Stimulated activated naive B cell treated with anti-CD40 and anti-IgM and Interleukin-4, amounts not matched to agents 10 μg/mL and 1 μg/mL and 100 μg/mL, for 72 hours (primary cell): ENCODE results near the gene TOR1AIP2.

Experiments
- ATAC-seq, 2 donors: fragments of 150-1000 bp; cut with Tn5 transposase; replicated peaks; 2 replicates each; pipeline ENCODE4 v1.10.0; 2021; ENCODE audit warnings: moderate library complexity in 1 of 2
- DNase-seq: peaks from one replicate; pipeline ENCODE4 v3.0.0; 2021
- H3K27ac Mint-ChIP-seq: one replicate; pipeline ENCODE4 v1.8.0; 2022; ENCODE audit warnings: mild to moderate bottlenecking, mixed read lengths
- H3K27me3 Mint-ChIP-seq, 2 donors: one replicate each; pipeline ENCODE4 v1.8.0; 2022; ENCODE audit warnings: mixed read lengths in 2 of 2
- H3K36me3 Mint-ChIP-seq, 2 donors: one replicate each; pipeline ENCODE4 v1.8.0; 2022; ENCODE audit warnings: mixed read lengths in 2 of 2, mild to moderate bottlenecking in 1 of 2
- H3K4me1 Mint-ChIP-seq, 2 donors: one replicate each; pipeline ENCODE4 v1.8.0; 2022; ENCODE audit warnings: mixed read lengths in 2 of 2, mild to moderate bottlenecking in 1 of 2
- H3K4me3 Mint-ChIP-seq, 2 donors: one replicate each; pipeline ENCODE4 v1.8.0; 2022; ENCODE audit warnings: mild to moderate bottlenecking in 2 of 2, mixed read lengths in 2 of 2, moderate library complexity in 1 of 2
- H3K9me3 Mint-ChIP-seq, 2 donors: one replicate each; pipeline ENCODE4 v1.8.0; 2022; ENCODE audit warnings: mixed read lengths in 2 of 2, mild to moderate bottlenecking in 1 of 2

Gene TOR1AIP2

DNA sequence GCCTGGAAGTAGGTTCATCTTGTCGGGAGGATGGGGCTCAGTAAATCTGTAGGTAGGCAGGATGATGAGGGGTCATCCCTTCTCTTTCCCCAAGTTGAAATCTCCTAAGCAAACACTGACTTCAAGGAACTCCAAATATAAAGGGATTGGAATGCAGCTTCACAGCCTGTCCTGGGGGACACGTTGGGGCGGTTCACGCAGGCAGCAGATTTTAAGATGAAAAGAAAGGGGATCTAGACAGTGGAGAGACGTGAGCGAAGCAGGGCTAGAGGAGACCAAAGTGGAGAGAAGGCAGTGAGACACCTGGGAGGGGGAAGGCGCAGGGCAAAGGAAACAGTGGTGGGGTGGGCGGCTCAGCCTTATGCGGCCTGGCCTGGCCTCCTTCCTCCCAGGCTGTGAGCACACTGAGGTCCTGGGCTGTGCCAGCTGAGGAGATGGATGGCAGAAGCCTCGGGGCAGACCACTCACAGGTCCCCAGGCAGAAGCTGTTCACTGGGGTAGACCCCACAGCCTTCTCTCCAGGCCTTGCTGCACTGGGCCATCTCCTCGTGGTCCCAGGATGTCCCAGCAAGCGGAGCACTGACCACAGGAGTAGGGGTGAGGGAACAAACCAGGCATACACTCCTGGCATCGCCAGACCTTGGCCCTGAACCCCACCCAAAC, 51.7 kb downstream of the TOR1AIP2 start:
- H3K4me3 Mint-ChIP-seq: no peak overlapping the region
- no peaks in the 10 kb centered on the region for H3K36me3 Mint-ChIP-seq
- no peaks in the 10 kb centered on the region for H3K4me1 Mint-ChIP-seq
- H3K9me3 Mint-ChIP-seq: no peaks in the 10 kb centered on the region
- peaks cover 0 to 23% of the 10 kb centered on the region in 2 donors for H3K27me3 Mint-ChIP-seq
- no peak for DNase-seq
- H3K27ac Mint-ChIP-seq: no peak overlapping the region
- no peak for ATAC-seq

DNA sequence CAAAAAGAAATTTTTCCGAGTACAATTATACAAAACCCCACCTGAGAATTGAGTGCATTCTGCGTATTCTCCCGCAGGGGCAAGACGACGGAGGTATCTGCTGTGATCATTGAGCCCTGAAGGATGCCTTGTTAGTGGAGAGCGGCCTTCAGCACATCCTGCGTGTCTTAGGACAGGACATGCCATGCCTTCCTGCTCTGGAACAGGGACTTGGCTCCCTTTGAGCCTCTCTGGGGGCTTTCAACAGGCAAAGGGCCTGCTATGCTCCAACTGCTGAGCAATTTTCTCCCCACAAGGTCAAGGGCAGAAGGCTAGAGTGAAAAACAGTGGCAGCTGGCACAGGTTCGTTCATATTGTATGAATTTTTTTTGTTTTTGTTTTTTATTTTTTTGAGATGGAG, 52.4 kb downstream of the TOR1AIP2 start:
- DNase-seq (no peak), ATAC-seq (no peak)
- Mint-ChIP-seq H3K4me1 (no peaks in the 10 kb centered on the region), H3K36me3 (no peaks in the 10 kb centered on the region), H3K27me3 (peaks cover 0 to 23% of the 10 kb centered on the region in 2 donors), H3K9me3 (no peaks in the 10 kb centered on the region), H3K4me3 (no peak overlapping the region), H3K27ac (no peak overlapping the region)

- DNase-seq: no peak
- no peaks in the 10 kb centered on the region for H3K36me3 Mint-ChIP-seq
- H3K27me3 Mint-ChIP-seq: peaks cover 0 to 23% of the 10 kb centered on the region in 2 donors
Observed at GRCh38 chr1:179824265-179824664, 53.3 kb downstream of the TOR1AIP2 start.

DNA sequence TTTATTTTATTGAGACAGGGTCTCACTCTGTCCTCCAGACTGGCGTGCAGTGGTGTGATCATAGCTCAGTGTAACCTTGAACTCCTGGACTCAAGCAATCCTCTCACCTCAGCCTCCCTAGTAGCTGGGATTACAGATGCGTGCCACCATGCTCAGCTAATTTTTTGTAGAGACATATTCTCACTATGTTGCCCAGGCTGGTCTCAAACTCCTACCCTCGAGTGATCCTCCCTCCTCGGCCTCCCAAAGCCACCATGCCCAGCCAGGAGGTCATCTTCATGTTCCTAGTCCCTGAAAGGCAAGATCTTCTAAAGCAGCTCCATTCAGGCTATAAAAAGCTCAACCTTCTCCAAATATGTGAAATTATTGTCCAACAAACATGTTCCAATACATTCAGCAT, 53.9 kb downstream of the TOR1AIP2 start:
- ATAC-seq (no peak), DNase-seq (no peak)
- H3K36me3 Mint-ChIP-seq: no peaks in the 10 kb centered on the region
- H3K27me3 Mint-ChIP-seq: peaks cover 0 to 25% of the 10 kb centered on the region in 2 donors
- H3K9me3 Mint-ChIP-seq: no peaks in the 10 kb centered on the region
- H3K4me3 Mint-ChIP-seq: no peak overlapping the region
- no peak overlapping the region for H3K27ac Mint-ChIP-seq
- no peaks in the 10 kb centered on the region for H3K4me1 Mint-ChIP-seq

More at GRCh38 chr1:179824265-179824664, 53.3 kb downstream of the TOR1AIP2 start:
- no peak overlapping the region for H3K27ac Mint-ChIP-seq
- no peak for ATAC-seq
- no peaks in the 10 kb centered on the region for H3K4me1 Mint-ChIP-seq
- H3K4me3 Mint-ChIP-seq: no peak overlapping the region
- H3K9me3 Mint-ChIP-seq: no peaks in the 10 kb centered on the region

DNA sequence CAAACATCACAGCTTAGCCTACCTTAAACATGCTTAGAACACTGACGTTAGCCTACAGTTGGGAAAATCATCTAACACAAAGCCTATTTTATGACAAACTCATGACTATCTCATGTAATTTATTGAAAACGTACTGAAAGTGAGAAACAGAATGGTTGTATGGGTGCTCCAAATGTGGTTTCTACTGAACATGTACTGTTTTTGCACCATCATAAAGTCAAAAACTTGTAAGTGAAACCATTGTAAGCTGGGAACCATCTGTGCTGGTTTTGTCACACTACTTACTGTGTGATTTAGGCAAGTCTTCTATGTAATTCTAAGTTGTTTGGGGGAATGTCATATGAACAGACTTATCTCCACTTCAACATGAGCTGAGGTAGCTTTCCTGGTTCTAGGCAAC, 55.5 kb downstream of the TOR1AIP2 start:
- Mint-ChIP-seq H3K27me3 (peaks cover 10 to 27% of the 10 kb centered on the region in 2 donors), H3K27ac (no peak overlapping the region), H3K36me3 (no peaks in the 10 kb centered on the region), H3K4me1 (no peaks in the 10 kb centered on the region), H3K4me3 (no peak overlapping the region), H3K9me3 (no peaks in the 10 kb centered on the region)
- no peak for ATAC-seq
- DNase-seq: no peak

DNA sequence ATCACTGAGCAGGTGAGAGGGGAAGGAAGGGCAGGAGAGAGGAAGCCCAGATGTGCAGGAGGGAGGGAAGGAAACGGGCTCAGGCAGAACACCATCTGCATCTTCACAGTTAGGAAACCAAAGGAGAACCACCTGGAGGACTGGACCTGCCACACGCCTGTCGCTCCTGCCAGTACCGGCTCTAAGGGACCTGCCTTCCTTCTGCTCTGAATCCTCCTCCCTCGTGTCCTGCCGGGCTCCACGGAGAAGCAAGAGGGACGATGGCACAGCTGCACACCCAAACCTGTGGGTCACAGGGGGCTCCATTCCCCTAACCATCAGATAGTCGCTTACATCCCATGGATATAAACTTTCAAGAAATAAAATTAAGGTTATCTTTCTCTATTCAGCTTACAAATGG, 56.1 kb downstream of the TOR1AIP2 start:
- Mint-ChIP-seq H3K9me3 (no peaks in the 10 kb centered on the region), H3K27me3 (peaks cover 15 to 23% of the 10 kb centered on the region in 2 donors), H3K4me3 (no peak overlapping the region), H3K36me3 (no peaks in the 10 kb centered on the region), H3K27ac (no peak overlapping the region), H3K4me1 (no peaks in the 10 kb centered on the region)
- DNase-seq: no peak
- ATAC-seq: no peak

- H3K4me1 Mint-ChIP-seq: peaks cover 2 to 7% of the 10 kb centered on the region in 2 donors
- H3K36me3 Mint-ChIP-seq: no peaks in the 10 kb centered on the region
- H3K27me3 Mint-ChIP-seq: peaks cover 25 to 28% of the 10 kb centered on the region in 2 donors
- DNase-seq (no peak), ATAC-seq (no peak)
- no peak overlapping the region for H3K27ac Mint-ChIP-seq
- H3K9me3 Mint-ChIP-seq: no peaks in the 10 kb centered on the region
- no peak overlapping the region for H3K4me3 Mint-ChIP-seq
Observed at GRCh38 chr1:179820226-179820970, 57.2 kb downstream of the TOR1AIP2 start.

- Mint-ChIP-seq H3K36me3 (no peaks in the 10 kb centered on the region), H3K27ac (no peak overlapping the region), H3K9me3 (no peaks in the 10 kb centered on the region), H3K4me1 (peaks cover 4 to 23% of the 10 kb centered on the region in 2 donors), H3K4me3 (no peak overlapping the region), H3K27me3 (peaks cover 27 to 38% of the 10 kb centered on the region in 2 donors)
- ATAC-seq (no peak), DNase-seq (no peak)
Observed at GRCh38 chr1:179818743-179819173, 58.8 kb downstream of the TOR1AIP2 start.

DNA sequence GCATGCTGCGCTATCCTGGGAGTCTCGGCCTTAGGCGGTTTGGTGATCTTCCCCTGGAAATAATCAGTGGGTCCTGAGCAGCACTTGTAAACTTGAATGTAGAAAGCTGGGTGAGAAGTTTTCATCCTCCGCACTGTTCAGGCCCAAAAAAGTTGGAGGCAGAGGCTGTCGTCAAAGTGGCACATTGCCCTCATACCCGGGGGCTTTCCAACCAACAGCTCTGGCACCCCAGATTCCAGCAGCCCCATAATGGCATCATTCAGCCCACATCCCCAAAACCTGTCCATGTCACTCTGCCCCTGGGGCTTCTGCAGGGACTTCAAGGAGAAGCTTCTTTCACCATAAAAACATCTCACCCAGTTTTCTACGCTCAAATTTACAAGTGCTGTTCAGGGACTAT, 59.3 kb downstream of the TOR1AIP2 start:
- H3K4me1 Mint-ChIP-seq: peaks cover 4 to 23% of the 10 kb centered on the region in 2 donors
- H3K36me3 Mint-ChIP-seq: no peaks in the 10 kb centered on the region
- no peak for DNase-seq
- no peak overlapping the region for H3K27ac Mint-ChIP-seq
- H3K9me3 Mint-ChIP-seq: no peaks in the 10 kb centered on the region
- no peak overlapping the region for H3K4me3 Mint-ChIP-seq
- H3K27me3 Mint-ChIP-seq: peaks cover 32 to 43% of the 10 kb centered on the region in 2 donors
- no peak for ATAC-seq

GRCh38 chr1:179817789-179818188, 59.8 kb downstream of the TOR1AIP2 start:
- Mint-ChIP-seq H3K9me3 (no peaks in the 10 kb centered on the region), H3K27ac (no peak overlapping the region), H3K4me1 (peaks cover 4 to 23% of the 10 kb centered on the region in 2 donors), H3K36me3 (no peaks in the 10 kb centered on the region), H3K27me3 (peaks cover 35 to 47% of the 10 kb centered on the region in 2 donors), H3K4me3 (no peak overlapping the region)
- no peak for DNase-seq
- no peak for ATAC-seq

DNA sequence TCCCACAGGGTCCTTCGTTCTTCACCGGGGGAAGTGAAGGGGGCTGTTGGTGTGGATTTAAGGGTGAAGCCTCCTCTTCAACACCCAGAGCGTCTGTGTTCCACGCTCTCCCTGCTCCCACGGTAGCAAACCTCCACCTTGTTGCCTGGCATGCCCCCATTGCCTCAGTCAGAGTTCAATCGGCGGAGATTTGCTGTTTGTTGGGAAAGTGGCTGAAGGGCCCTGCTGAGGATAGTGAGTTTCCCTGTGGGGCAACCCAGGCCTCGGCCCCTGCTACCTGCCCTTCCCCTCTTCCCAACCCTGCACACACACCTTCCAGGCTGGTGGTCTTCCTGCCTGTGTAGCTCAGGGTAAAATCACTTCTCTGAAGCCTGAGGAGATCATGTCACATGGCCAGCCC, 60.5 kb downstream of the TOR1AIP2 start:
- no peaks in the 10 kb centered on the region for H3K9me3 Mint-ChIP-seq
- peaks cover 4 to 23% of the 10 kb centered on the region in 2 donors for H3K4me1 Mint-ChIP-seq
- DNase-seq (no peak), ATAC-seq (no peak)
- H3K36me3 Mint-ChIP-seq: no peaks in the 10 kb centered on the region
- H3K27ac Mint-ChIP-seq: no peak overlapping the region
- H3K4me3 Mint-ChIP-seq: no peak overlapping the region
- peaks cover 41 to 55% of the 10 kb centered on the region in 2 donors for H3K27me3 Mint-ChIP-seq

GRCh38 chr1:179816196-179816960, 61.2 kb downstream of the TOR1AIP2 start:
- H3K27ac Mint-ChIP-seq: no peak overlapping the region
- peaks cover 4 to 23% of the 10 kb centered on the region in 2 donors for H3K4me1 Mint-ChIP-seq
- ATAC-seq: no peak
- no peaks in the 10 kb centered on the region for H3K36me3 Mint-ChIP-seq
- no peak overlapping the region for H3K4me3 Mint-ChIP-seq
- peaks cover 41 to 56% of the 10 kb centered on the region in 2 donors for H3K27me3 Mint-ChIP-seq
- DNase-seq: no peak
- no peaks in the 10 kb centered on the region for H3K9me3 Mint-ChIP-seq

DNA sequence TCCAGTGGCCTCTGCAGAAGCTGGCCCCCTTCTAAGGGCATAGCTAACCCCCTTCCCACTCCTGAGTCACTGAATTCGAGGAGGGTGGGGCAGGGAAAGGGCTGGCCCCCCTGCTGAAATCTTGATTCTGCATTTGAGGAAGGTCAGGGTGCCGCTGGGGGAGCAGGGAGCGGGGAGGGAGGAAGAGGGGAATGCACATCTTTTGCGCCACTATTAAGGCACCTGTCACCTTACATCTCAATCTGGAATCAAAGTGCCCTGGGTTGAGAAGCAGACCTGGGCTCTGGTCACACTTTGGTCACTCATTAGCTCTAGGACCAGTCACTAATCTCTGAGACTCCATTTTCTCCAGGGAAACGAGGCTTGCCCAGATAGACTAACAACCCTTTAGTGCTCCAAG, 62.0 kb downstream of the TOR1AIP2 start:
- peaks cover 41 to 56% of the 10 kb centered on the region in 2 donors for H3K27me3 Mint-ChIP-seq
- peaks cover 4 to 23% of the 10 kb centered on the region in 2 donors for H3K4me1 Mint-ChIP-seq
- H3K36me3 Mint-ChIP-seq: no peaks in the 10 kb centered on the region
- no peak for DNase-seq
- ATAC-seq: no peak
- no peak overlapping the region for H3K27ac Mint-ChIP-seq
- no peaks in the 10 kb centered on the region for H3K9me3 Mint-ChIP-seq
- H3K4me3 Mint-ChIP-seq: peak overlapping the region; percentile 93 to 94

DNA sequence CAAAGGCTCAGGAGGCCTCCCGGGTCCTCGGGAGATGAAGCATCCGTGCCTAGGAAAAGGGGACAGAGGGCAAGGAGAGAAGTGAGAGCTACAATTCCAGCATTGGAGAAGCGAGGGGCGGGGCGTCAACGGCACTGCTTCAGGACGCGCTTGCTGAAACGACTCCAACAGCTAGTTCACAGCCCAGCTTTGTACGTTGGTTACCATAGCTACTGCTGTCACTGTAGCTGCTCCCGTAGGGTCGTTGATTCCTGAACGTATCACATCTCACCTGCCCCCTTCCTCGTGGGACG, 63.1 kb downstream of the TOR1AIP2 start:
- peaks cover 4 to 29% of the 10 kb centered on the region in 2 donors for H3K4me1 Mint-ChIP-seq
- H3K27ac Mint-ChIP-seq: peak overlapping the region; percentile 26
- H3K36me3 Mint-ChIP-seq: no peaks in the 10 kb centered on the region
- ATAC-seq: peak; percentile 43 to 50
- H3K9me3 Mint-ChIP-seq: no peaks in the 10 kb centered on the region
- DNase-seq: no peak
- peaks cover 49 to 66% of the 10 kb centered on the region in 2 donors for H3K27me3 Mint-ChIP-seq
- peak overlapping the region; percentile 93 to 94 for H3K4me3 Mint-ChIP-seq
